ENCODE data around the gene LCMT1.
"Not testable (repeated sequence)": the region's sequence is repeated elsewhere in the genome, so short reads cannot be mapped to it uniquely, and the experiment has no call there.

The LCMT1 gene

GRCh38 chr16:25111403-25112166 is at the start of gene LCMT1:
LCMT1 (plus strand) TSS chr16:25111742; CDS start chr16:25111884, 142 bp downstream.
- DNase-seq (ENCODE audit: low spot score) = peak; percentile 98

DNA sequence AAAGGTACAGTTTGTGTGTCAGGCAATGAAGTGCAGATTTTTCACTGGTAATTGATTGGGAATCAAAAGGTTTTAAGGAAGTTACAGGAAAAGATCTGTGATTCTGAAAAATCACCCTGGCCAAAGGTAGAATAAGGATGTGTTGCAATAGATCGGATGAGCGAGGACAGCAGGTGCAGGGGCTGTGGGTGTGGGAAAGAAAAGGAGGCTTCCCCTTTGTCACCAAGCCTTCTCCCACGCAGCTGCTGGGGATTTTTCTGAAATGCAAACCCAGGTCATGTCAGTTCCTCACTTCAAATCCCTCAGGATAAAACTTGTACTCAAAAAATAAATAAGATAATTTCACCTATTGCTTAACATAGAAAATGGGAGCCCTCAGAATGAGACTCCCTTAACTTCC is 48.4 kb upstream of the LCMT1 start:
- no peak for DNase-seq (ENCODE audit: low spot score)

DNA sequence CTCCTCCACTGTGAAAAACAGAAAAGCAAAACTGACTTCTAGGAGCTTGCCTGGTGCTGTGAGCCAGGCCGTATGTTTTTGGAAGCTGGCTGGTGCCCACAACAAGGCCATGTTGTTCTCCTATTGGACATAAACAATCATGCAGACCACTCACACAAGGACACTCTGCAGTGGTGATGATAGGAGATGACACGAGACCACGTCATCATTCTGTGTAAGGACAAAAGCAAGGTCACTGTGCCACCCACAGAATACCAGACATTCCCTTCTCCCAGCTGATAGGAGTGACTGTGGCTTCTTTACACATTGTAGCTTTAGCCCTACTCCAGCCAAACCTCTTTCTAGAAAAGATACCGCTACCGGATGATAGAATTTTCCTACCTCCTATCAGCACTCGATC is 47.7 kb upstream of the LCMT1 start:
- peak; percentile 40 for DNase-seq (ENCODE audit: low spot score)

- DNase-seq (ENCODE audit: low spot score) = not testable (repeated sequence)
Measured at GRCh38 chr16:25064281-25064680, 47.3 kb upstream of the LCMT1 start.

DNA sequence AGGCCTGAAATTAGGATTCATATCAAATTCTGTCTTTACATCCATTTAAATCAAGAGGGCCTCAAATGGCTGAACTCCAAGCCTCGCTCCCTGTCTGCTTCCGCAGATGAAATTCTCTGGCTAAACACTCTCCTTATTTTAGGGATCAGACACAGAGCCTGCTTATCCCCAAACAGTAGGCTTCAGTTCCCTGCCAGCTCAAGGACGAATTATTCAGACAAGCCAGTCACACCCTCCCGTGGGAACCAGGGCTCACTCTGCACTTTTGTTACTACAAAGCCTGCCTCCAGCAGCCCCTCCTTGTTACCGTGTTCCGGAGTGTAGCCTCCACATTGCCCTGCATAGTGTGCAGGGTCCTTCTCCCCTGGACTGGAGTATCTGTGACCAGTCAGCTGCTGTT is 46.6 kb upstream of the LCMT1 start:
- DNase-seq (ENCODE audit: low spot score) = no peak

- DNase-seq (ENCODE audit: low spot score) = no peak
Measured at GRCh38 chr16:25065899-25066298, 45.6 kb upstream of the LCMT1 start.

DNA sequence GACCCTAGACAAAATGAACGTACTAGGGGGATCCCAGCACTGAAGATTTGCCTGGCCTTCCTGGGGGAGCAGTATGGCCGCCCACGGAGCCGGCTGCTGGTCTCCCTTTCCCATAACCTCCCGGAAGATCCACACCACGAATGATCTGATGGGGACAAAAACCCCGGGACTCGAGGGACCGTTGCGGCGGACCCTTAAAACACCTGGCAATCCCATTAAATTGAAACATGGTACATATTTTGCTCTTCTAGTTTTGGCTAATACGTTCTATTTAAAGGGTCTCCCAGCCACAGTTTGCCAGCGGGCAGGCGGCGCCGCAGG is 45.2 kb upstream of the LCMT1 start:
- DNase-seq (ENCODE audit: low spot score) = no peak

DNA sequence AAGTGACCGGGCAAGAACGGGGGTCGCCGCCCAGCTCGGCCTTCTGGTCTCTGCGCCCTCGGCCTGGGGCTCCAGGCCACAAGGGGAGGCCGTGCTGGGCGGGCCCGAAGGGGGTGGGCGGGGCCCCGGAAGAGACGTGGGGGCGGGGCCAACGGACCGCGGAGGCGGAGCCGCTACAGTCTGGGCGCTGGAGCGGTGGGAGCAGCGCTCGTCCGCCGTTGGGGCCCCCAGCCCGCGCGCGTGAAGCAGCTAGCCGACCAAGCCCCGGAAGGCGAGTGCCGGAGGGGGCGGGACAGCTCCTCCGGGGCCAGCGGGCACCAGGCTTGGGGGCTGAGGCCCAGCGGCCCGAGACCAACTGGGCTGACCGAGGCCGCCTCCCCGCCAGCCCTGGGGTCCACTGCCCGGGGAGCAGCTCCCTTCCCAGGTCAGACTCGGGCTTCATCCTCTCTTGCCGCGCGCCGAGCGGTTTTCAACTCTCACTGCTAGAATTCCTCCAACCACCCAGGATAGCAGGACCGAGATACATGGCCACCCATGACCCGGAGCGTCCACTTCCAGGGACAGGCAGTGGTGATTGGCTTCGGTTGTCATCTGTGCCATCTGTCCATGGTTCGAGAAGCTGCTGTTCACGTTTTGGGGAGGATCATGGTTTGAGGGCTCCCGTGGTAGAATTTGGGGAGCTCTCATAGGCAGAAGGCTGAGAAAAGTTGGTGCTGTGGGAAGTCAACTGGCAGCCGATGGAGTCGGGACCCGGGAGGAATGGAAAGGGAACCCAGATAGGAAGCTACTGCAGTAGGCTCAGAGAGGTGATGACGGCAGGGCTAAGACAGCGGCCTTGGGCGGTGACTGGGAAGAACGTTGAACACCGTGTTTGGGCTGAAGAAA is 44.6 kb upstream of the LCMT1 start:
- peak; percentile 95 for DNase-seq (ENCODE audit: low spot score)

DNA sequence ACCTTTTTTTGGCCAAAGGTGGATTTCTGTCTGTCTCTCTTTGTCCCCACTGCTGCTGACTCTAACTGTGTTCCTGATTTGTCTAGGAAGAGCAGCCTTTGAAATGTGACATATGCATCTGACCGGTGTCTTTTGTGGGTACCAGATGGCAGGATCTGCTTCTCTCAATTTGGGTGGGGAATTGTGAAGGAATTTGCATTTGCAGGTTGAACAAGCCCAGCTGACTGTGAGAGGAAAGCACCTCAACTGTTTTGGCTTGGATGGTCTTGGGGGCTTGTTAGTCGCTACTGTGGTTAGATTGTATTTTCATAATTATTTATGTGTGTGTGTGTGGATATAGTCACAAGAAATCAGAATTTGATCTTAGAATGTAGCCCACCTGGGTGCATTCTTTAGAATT is 37.7 kb upstream of the LCMT1 start:
- DNase-seq (ENCODE audit: low spot score) = no peak

- no peak for DNase-seq (ENCODE audit: low spot score)
Measured at GRCh38 chr16:25078386-25078978, 33.1 kb upstream of the LCMT1 start.

DNA sequence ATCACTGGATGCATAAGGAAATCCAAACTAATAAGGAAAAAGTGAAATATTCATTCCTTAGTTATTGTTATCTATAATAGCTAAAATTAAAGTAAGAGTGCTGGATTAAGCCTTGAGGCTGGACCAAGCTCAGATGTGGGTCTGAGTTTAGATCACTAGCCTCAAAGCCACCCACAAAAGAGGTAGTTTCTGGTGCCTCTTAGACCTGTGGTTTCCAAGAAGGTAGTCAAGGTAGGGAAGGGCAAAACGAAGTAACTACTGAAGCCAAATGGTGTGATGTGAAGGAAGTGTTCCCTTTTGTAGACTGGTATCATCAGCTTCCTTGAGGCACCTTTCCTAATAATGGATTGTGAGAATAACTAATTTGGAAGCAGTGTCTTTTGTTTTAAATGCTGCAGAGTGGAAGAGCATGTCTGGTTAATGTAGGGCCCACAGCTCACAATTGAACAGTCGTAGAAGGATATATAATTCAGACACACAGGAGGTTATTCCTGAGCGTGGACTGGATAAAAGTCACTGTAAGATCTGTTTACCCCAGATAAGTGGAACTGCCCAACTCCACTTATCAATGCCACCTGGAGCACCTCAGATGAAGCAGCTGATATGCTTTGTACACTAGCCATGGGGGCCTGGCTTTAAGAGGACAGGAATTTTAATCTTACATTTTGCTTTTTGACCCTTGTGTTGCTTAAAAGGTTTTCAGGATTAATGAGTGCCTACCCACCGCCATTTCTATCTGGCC is 31.7 kb upstream of the LCMT1 start:
- no peak for DNase-seq (ENCODE audit: low spot score)

GRCh38 chr16:25080420-25081131 is 31.0 kb upstream of the LCMT1 start:
- DNase-seq (ENCODE audit: low spot score) = no peak

GRCh38 chr16:25081702-25082101 is 29.8 kb upstream of the LCMT1 start:
- no peak for DNase-seq (ENCODE audit: low spot score)

DNA sequence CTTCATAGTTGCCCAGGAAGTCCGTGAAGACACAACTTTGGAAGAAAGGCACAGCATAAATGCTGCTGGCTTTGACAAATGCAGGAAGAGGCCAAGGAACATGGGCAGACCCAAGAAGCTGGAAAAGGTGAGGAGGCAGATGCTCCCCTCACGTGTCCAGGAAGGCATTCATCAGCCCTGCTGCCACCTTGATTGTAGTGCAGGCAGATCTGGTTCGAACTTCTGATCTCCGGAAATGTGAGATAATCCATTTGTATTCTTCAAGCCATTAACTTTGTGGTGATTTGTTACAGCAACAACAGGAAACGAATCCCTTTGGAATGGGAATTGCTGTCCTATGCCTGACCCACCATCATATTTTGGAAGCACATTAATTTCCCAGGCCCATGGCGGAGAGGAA is 28.5 kb upstream of the LCMT1 start:
- no peak for DNase-seq (ENCODE audit: low spot score)

DNA sequence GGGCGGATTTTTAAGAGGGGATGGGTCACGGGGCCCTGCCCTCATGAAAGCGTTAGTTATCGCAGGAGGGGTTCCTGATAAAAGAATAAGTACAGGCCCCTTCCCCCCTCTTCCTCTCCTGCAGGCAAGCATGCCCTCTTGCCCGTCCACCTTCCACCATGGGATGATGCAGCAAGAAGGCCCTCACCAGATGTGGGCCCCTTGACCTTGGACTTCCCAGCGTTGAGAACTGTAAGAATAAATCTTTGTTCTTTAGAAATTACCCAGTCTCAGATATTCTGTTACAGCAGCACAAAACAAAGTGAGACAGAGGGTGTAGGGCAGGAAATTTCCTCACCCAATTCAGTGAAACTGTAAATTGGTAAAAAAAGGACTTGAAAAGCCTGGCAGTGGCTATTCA is 27.8 kb upstream of the LCMT1 start:
- no peak for DNase-seq (ENCODE audit: low spot score)

DNA sequence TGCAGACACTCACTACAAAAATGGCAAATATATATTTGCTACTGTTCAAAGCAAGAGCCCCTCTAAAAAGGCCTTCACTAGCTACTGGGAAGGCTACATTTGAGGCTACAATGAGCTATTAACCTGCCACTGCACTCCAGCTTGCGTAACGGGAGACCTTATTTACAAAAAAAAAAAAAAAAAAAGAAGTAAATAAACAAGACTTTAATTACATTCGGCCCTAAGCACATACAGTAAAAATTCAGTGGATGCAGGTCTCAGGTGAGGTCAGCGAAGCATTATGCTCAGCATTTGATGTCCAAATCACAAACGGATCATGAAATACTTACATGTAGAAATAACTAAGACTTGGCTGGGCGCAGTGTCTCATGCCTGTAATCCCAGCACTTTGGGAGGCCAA is 26.7 kb upstream of the LCMT1 start:
- DNase-seq (ENCODE audit: low spot score) = no peak

DNA sequence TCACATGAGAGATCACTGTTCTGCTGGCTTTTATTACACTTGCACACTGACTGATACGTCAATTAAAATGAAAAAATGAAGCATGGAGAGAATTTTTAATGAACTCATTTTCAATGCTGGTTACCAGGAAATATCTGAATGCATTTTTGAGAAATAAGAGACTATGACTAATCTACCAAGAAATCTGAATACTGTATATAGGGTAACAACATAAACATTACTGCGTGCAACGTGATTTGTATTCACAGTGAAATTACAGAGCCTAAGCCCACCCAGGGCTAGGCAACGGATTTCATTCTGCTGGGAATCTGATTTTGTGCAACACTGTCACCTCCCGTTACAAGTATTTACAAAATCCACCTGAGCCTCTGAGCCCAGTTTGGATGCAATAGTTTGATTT is 23.8 kb upstream of the LCMT1 start:
- DNase-seq (ENCODE audit: low spot score) = no peak

DNA sequence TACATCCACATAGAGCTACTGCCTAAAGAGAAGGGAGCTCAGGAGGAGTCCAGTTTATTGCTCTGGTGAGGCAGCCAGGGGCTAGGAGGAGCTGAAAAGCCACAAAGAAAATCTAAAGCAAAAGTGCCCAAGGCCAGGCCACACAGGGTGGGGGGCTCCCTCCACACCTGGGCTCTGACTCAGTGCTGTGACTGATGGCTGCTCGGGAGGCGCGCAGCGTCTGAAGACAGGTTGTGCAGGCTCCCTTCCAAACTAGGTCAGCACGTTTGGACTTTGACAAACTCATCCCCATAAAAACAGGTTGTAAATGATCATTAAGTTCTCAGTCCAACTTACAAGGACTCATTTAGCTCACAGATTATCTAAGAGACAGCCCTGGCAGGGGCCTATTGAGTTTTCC is 22.2 kb upstream of the LCMT1 start:
- no peak for DNase-seq (ENCODE audit: low spot score)

GRCh38 chr16:25092441-25092840 is 19.1 kb upstream of the LCMT1 start:
- no peak for DNase-seq (ENCODE audit: low spot score)

GRCh38 chr16:25093208-25094061 is 18.1 kb upstream of the LCMT1 start:
- no peak for DNase-seq (ENCODE audit: low spot score)

GRCh38 chr16:25094596-25094995 is 16.9 kb upstream of the LCMT1 start:
- DNase-seq (ENCODE audit: low spot score) = no peak
